ENCODE results near the gene C14orf180.
"Not testable (repeated sequence)": the region's sequence is repeated elsewhere in the genome, so short reads cannot be mapped to it uniquely, and the experiment has no call there.

The C14orf180 gene

DNA sequence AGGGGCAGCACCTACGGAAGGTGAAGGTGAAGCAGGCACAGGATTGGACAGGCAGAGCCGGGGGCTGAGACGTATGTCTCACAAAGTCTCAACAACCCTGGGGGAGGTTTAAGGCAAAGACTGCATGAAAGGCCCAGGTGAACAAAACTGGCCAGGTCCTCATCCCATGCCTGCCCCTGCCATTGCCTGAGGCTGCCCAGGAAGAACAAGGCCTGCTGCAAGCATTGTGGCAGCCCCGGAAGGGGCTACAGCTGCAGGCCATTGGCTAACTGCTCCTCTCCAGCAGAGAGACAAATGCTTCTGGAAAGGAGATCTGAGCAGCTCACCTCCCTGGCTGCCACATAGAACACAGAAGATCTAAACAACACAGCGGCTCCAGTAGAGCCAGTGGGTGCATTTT lies 45.4 kb downstream of the C14orf180 start:
- DNase-seq, result no peak

DNA sequence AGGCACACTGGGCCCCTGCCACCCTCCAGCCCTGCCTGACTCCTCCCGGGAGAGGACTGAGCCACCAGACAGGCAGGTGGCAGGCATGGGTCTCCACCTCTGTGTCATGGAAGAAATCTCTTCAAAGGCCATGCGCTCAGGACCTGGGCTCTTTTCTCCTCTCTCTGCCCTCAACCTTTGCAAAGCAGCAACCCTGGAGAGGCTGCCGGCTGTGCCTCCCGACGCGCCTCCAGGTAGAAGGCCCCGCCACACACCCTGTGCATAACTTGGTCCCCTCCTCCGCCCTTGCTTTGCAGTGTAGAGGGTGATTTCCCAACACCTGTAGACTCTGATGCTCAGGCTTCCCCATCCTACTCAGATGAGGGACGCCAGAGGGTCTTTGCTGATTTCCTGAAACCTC lies 53.2 kb downstream of the C14orf180 start:
- no peak for DNase-seq

DNA sequence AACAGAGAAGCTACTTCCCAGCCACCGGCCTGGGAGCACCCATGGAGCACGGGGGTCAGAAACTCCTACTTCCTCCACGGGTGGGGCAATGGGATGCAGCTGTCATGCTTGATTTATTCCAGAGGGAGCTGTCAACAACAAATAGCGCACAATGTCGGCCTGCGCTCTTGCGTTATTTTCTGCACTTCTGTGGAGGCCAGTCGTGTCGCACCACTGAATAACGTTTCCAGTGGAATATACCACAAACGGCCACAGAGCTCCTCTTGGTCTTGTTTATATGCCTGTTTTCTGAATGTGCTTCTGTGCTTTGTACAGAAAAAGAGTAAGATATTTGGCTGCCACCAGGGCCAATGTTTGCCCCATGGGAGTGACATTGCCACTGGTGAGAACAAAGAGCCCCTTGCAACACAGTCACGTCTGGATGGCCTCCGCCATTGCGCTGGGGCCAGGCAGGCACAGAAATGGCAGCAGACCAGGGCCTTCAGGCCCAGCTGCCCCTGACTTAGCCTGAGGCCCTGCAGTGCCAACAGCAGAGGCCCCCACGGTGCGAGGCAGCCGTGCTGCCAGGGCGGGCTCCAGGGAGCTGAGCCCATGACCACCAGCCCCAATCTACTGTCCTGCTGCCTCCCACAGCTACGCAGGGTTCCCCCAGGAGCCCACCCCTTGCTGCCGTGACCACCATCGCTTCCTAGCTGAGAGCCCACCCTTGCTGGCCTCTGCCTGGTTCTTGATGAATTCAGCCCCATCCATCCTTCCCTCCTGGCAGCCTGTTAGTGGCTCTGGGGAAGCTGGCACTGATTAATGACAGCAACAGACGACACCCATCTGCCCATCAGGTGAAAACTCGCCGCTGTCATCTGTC lies 53.9 kb downstream of the C14orf180 start:
- no peak for DNase-seq

DNA sequence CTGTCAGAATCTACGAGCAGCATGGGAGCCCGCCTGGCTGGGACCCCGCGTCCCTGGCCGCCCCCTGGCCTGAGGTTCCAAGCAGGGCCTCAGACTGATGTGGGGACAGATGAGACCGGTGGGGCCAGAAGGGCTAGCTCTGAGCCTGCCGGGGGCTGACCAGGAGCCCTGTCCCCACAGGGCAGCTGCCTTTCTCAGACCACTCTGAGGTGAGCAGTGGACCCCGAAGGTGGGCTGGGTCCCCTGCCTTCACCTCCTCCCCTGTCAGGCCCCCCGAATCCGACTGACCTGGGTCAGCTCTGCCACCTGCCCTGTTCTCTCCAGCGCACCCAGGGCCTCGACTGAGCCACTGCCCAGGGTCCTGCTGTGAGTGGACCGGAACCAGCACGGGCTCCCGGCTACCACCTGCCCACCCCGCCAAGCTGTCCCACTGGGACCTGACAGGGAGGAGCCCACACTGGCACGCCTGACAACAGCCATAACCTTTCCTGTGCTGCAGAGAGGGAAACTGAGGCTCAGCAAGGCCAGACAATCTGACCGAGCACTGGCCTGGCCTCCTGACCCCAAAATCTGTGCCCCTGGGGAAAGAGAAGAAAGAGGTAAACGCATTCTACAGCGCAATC lies 54.7 kb downstream of the C14orf180 start:
- no peak for DNase-seq

DNA sequence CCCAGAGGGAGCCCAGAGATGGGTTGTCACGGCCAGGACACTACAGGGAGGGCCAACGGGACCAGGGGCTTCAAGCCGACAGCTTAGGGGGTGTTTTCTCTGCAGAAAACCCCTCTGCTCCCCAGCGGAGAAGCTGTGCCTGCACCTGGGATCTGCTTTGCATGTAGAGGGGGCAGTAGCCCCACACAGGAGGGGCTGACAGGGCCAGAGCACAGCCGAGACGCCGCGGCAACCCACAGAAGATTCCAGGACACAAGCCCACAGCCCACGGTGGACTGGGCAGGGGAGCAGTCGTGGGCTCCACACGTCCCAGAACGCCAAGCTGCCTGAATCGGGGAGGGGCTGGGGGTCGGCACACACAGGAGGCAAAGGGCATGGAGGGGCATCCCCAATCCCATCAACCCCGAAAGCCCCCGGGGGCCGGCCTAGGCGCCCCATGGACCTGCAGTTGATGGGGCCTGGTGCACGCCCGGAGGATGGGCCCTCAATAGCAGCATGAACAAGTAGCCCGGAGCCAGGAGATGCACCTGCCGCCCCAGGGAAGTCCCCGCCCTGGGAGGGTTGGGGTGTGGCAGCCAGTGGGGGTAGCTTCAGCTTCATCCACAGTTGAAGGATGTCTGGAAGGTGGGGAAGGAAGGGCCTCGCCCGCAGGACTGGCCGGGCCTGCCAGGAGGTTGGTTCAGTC lies 55.5 kb downstream of the C14orf180 start:
- DNase-seq, result no peak

DNA sequence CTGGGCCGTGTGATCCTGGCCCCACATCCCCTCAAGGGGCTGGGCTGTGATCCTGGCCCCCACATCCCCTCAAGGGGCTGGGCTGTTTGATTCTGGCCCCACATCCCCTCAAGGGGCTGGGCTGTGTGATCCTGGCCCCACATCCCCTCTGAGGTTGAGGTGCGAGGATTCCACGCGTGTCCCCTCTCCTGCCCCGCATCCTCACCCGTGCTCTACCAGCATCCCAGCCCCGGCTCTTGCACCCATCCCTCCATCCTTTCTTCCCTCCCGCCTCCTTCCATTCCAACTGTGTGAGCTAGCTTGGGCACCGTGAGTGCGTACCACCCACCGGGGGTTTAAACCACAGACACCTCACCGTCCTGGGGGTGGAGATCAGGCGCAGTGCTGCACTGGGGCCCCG lies 56.2 kb downstream of the C14orf180 start:
- no peak for DNase-seq

DNA sequence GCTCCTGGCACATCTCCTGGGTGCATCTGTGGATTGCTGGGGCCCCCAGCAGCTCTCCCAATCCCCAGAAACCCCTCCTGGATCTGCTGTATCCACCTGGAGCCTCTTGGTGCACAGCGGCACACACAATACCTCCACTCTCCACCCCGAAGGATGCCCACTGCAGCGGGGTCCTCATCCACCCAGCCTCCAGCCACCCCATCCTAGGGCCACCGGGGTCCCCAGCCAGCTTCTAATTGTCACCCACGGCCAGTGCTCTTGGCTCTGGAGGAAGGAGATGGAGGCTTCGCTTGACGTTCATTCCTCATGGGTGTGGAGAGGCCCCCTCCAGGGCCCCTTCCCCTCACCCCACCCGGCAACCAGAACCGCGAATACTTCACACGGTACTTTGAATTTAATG lies 56.6 kb downstream of the C14orf180 start:
- no peak for DNase-seq

DNA sequence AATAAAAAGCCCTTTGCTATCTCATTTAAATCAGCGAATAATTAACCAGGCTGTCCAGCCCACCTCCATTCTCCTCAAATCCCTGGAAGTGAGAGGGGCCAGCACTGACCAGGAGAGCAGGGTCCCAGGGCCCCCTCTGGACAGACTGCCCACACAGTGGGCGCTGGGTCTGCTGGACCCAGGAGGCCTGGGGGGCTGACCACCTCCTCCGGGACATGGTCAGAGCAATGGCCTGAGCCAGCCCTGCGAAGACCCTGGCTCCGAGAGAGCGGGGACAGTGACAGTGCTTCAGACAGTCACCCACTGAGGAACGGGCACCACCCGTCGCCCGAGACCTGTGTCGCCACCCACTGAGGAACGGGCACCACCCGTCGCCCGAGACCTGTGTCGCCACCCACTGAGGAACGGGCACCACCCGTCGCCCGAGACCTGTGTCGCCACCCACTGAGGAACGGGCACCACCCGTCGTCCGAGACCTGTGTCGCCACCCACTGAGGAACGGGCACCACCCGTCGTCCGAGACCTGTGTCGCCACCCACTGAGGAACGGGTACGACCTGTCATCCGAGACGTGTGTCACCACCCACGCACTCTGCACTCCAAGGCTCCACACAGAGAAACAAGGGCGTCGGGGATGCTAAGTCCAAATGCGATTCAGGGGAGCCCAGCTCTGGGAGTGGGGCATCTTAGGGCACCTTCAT lies 57.4 kb downstream of the C14orf180 start:
- DNase-seq, result not testable (repeated sequence)

DNA sequence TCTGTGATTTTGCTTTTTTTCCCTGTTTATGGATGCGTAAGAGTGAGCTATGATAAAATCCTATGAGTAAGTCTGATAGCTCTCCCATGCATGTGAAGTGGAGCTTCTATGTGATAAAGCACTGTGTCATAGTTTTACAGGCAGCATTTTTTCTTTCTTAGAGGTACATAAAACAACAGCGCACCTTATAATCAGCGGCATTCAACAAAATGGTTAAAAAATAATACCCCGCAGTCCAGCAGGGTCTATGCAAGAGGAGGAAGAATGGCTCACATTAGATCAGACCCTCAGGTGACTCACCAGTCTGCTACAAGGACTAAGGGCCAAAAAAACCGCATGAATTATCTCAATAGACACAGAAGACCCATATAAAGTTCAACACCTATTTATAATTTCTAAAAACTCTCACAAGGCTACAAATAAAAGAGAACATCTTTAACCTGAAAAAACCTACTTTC lies 58.0 kb downstream of the C14orf180 start:
- no peak for DNase-seq

DNA sequence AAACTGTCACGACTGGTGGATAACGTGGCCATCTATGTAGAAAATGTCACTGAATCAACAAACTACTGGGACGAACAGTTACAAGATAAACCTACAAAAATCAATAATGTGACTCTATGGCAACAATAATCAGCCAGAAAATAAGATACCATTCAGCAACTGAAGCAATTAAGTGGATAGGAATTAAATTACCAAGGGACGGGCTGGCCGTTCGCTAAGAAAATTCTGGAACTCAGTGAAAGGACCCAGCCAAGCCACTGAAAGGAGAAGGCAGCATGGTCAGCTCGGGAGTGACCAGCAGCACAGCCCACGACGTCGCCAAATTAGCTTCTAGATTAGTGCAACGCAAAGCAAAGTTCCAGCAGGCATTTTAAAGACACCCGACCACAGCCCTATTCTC lies 58.6 kb downstream of the C14orf180 start:
- no peak for DNase-seq

DNA sequence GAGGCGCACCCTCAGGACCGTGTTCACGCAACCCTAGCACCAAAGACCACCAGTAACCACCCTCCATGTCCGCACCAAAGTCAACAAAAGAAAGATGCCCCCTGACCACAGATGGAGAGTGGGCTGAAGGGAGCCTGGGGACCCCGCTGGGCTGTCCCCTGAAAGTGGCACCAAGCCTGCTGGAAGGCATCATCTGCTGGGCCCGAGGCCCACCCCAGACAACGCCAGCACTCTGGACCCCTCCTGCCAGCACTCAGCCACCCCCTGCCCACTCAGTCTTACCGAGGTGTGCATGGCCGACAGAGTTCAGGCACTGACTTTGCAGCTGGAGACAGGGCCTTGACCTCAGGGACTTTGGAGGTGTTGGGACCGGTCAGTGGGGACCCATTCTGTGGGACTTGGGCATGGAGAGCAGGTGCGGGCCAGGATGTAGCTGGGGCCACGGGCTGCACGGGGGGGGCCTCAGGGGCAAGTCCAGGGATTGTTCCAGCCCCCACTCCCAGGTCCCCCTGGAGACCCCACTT lies 59.4 kb downstream of the C14orf180 start:
- DNase-seq, result no peak

DNA sequence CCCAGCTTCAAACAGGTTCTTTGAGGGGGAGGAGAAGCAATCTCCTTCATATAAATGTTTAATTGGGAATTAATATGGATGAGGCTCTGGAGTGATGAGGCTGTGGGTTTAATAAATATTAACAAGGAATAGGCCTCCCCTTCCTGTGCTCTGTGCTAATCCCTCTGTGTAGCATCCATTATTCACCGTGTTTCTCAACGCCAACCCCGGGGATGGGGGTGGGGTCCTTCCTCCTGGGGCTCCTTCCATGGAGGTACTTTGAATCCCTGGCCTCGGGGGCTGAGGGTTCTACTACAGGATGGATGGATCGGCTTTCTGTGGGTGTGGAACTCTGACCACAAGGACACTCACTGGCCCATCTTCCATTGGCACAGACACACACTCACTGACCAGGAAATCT lies 59.9 kb downstream of the C14orf180 start:
- DNase-seq, result no peak

Measured in NCI-H1436 (cell line).